ENCODE measurements around the gene CCDC88C. TPM values are rescaled to one million over a fixed set of nuclear protein-coding genes. Genes with fewer than 3 reads are reported as not detected.

Gene CCDC88C
- total RNA-seq, 1 experiment from 2014 or later, result 45.3 TPM

DNA sequence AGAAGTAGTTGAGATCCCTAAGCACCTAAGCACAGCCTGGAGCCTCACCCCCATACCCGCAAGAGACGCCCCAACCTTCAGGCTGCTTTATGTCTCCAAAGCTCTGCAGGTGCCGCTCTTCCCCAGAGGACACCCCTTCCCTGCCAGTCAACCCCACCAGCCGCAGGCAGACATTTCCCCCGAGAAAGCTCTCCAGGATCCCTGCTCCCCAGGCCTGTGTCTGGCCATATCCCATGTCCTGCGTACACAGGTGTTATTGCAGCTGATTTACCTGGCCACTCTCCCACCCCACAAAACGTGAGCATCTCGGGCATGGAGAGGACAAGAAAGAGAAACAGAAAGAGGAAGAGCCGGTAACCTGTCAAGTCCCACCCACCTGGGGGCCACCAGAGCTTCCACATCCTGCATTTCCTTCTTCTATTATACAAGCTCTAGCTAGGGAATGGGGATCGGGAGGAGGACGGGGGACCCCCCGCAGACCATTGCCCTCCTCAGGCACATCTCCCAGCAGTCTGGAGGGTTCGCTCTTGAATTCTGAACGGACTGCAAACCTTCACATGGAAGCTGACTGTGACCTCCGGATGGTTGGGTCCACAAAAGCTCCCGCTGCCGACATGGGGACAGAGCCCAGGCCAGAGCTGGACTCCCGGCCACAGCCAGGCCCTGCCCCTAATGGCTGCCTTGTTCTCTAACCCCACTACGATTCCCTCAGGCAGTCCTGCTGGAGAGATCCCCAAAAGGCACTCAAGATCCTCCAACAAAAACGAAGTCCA is 17.6 kb downstream of the CCDC88C start:
- DNase-seq (ENCODE audit: low spot score), result no peak

DNA sequence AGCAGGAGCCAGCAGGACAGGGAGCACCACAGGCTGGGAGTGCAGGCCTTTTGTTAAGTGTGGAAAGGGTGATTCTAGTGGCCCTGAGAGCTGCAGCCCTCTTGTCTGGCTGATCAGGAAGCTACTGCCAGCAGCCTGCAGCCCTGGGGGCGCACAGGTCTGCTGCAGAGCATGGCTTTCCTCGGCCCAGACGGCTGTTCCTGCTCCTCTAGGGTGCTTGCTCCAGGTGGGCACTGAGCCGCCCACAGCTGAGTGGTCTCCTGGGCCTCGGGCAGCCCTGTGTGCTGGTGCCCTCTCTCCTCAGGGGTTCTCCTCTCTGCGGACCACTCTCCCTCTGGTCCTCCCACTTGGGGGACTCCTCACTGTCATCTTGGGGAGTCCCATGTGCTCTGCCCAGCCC is 18.9 kb downstream of the CCDC88C start:
- DNase-seq (ENCODE audit: low spot score), result no peak

DNA sequence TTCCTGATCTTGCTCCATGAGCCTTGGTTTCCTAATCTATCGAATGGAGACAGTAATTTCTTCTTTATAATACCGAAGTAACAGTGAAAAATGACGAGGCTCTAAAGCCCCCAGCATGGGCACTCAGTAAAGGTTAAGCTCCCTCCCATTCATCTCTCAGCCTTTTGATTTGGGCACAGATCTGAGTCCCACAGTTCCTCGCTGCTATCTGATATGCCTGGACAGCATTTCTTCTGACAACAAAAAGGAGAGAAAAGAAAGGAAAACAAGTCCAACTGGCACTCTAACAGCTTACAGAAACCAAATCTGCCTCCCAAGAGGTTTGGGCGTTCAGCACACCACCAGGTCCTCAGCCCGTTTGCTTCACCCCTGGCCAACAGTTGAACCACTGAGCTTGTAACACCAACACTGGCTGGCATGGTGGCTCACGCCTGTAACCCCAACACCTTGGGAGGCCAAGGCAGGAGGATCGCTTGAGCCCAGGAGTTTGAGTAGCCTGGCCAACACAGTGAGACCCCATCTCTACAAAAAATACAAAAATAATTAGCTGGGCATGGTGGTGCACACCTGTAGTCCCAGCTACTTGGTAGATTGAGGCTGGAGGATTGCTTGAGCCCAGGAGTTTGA is 19.5 kb downstream of the CCDC88C start:
- no peak for DNase-seq (ENCODE audit: low spot score)

DNA sequence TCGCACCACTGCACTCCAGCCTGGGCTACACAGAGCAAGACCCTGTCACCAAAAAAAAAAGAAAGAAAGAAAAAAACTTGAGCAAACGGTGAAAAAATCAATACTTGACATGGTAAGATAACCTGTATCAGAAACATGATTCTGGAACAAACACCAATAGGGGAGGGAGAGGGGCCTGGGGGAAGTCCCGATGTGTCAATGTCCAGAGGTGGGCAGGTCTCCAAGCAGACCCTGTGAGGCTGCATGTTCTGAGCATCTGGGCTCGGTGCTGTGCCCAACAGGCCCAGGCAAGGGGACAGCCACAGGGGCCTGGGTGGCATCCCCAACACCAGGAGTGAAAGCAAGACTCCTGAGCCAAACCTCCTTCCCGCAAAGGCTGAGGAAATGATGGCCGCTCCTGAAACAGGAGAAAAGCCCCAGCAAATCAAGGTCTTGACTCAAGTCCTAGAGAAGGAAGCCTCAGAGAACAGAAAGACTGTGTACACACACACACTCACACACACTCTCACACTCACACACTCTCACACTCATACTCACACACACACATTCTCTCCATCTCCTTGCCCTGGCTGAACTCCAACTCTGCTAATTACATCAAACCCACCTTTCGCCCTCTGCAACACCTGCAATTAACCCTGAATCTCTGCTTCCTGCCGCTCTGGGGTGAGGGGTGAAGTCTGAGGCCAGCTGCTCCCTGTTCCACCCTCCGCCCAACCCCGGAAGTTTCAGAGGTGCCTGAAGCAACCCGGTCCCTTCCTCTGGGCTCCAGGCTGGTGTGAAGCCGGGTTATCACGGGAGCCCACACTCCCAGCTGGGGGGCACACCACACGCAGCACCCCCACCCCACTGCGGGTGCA is 20.4 kb downstream of the CCDC88C start:
- peak; percentile 84 for DNase-seq (ENCODE audit: low spot score)

DNA sequence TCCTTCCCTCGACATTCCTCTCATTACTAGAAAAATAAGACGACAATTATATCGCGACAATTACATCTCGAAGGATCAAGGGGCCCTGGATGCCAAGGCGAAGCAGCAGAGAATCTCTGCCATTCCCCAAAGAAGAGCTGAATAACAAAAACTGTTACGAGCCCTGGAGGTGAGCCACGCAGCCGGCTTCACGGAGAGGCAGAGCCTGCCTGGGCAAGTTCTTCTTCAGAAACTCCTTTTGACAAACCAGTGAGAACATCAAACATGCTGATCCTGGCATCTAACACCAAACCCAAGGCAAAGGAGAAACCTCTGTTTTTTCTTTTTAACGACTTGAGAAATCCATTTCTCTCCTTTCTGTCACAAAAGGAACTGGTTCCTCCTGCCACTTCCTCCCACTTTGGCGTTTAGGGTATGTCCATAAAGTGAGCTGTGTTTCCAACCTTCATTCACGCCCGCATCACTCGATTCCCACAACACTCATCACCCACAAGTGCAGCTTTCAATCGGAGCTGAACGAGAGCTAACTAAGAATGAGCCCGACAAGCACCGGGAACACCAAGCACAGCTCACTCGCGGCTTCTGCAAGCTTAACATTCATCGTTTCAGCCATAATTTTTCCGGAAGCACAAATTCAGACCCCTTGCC is 21.5 kb downstream of the CCDC88C start:
- DNase-seq (ENCODE audit: low spot score), result no peak

DNA sequence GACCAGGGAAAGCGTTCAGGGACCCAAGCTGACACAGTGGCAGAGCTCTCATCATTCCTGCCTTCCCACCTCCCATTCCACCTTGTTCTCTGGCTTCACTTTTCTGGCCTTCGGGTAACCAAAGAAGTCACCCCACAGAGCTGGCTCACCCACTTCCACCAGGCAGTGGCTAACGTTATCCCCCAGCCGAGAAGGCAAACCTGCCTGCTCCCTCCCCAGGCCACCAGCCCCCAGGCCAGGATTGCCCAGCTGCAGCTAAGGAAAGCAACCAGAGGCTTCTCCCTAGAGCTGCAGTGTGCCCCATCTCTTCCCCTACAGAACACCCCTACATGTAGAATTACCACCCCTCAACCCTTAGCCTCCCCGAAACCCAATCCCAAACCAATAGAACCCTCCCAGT is 22.2 kb downstream of the CCDC88C start:
- DNase-seq (ENCODE audit: low spot score), result no peak

DNA sequence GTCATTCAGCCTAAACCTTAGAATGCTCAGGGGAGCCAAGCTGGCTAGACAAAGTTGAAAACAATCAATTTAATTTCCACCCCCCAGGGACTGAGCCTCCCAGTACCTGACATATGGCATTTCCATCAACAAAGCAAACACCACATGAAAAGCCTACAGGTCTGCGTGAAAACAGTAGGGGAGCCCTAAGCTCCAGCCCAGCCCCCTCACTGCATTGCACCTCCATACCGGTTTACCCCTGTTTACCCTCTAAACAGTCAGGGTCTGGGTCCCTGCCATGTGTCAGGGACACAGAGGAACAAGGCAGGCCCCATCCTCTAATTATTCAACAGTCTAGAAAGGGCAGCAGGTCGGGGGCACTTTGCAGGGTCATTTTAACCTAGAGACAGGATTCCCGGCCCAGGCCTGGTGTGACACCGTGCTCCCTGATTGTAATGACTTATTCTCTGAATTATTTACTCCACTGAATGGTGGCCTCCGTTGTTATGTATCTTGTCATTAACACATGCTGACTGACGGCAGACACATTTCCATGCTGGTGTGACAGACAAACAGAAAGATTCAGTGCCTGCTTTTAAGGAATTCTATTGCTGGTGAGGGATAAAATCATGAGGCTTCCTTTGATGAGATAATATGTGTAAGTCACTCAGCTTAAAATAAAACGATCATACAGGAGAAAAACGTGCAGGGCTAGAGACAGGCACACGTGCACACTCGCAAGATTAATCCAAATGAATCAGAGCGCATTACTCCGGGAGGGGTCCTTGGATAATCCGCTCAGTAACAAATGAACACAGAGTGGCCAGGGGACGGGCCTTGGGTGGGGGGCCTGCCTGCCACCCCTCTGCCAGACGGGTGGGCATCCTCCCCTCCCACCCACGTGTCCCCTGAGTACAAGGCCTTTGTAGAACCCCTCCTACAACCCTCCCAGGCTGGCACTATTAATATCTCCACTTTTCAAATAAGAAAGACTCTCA is 23.2 kb downstream of the CCDC88C start:
- no peak for DNase-seq (ENCODE audit: low spot score)

DNA sequence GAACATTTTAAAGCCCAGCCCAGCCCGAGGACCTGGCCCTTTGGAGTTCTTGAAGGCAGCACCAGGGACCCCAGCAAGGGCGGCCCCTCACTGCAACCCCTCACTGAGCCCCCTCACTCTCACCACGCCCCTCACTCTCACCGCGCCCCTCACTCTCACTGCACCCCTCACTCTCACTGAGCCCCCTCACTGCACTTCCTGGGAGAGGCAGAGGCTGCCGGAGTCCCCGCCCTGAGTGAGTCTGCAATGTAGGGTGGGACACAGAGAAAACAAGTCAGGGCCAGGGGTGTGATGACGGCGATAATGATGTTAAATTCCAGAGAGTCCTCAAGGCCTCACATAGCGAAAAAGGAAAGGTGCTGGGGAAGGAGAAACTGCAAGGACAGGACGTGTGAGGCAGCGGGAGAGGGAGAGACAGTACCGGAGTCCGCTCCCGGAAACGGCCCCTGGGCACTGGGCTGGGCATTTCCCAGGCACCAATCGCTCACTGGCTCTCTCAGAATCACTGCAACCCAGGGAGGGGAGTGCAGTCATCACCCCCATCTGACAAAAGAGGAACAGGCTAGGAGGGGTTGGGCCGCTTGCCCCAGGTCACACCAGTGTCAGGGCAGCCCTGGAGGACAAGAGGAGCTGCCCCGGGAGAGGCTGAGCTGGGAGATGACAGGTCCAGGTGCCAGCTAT is 24.9 kb downstream of the CCDC88C start:
- DNase-seq (ENCODE audit: low spot score), result no peak

DNA sequence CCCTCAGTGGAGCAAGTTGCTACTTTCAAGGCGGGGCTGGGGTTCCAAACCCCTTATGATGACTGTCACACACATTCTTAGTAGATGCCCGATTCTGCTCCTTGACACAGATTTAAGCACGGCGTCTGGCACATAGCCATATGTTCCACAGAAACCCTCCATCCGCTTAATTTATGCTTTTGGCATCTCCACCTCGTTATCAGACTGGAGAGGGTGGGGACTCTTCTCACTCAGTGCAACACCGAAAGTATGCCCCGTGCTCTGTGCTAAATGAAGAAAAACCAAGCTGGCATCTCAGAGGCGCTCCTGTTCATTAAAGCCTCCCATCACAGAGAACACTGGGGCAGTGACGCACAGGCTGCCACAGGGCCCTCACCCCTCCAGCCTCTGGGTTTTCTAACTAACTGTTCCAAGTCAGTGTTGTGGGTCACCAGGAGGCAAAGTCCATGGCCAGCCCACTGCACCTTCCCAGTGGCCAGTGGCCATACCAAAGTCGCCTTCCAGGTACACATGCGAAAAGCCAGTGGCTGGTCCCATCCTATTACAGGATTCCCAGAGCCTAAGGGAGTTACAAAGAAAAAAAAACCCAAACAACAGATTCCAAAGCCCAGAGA is 27.3 kb downstream of the CCDC88C start:
- no peak for DNase-seq (ENCODE audit: low spot score)

DNA sequence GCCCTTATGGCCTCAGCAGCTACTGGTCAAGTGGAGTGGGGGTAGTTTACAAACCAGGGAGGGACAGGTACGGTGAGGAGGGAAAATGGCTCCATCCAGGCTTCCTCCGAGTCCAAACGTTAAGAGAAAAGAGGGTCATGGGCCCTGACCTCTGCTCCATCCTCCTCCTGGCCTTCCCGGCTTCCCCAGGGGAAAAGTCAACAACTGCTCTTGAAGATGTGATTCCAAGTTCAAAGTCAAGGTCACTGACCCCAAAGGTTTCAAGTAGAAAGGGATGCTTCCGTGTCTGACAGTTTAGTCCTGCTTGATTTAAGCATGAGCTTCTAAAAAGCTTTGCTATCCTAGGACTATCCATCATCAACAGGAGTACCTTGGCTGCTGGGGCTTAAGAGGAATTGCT is 28.5 kb downstream of the CCDC88C start:
- no peak for DNase-seq (ENCODE audit: low spot score)

DNA sequence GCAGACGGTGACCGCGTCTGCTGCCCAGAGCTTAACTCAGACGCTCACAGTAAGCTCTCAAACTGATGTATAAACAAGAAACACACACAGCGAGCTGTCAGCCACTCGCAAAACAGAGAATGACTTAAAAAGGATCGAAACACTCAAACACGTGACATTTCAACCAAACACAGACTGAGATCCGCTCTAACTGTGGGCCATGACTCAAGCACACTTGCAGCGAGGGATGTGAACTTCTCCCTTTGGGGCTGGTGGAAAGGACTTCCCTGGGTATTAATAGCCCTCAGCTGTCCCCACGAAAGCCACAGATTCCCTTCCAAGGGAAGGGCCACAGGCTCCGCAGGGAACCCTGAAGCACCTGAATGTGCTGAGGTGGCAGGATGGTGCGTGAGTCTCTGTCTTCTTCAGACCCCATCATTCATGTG is 29.1 kb downstream of the CCDC88C start:
- DNase-seq (ENCODE audit: low spot score), result no peak

DNA sequence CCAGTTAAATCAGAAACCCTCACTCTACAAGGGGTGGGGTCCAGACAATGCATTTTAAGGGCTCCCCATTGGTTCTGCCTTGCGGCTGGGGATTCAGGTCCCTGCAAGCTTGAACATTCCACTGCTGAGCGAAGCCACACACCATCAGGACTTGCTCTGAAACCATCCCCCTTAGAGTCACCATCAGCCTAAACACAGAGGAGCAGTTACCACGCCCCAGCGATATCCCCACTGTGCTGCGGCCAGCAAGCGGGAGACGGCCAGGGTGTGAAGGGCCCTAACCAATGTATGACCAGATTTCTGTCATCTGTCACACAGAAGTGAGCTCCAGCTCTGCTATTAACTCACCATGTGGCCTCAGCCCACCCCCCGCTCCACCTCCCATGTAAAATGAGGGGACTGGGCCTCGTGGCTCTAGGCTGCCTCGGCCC is 29.7 kb downstream of the CCDC88C start:
- no peak for DNase-seq (ENCODE audit: low spot score)

DNA sequence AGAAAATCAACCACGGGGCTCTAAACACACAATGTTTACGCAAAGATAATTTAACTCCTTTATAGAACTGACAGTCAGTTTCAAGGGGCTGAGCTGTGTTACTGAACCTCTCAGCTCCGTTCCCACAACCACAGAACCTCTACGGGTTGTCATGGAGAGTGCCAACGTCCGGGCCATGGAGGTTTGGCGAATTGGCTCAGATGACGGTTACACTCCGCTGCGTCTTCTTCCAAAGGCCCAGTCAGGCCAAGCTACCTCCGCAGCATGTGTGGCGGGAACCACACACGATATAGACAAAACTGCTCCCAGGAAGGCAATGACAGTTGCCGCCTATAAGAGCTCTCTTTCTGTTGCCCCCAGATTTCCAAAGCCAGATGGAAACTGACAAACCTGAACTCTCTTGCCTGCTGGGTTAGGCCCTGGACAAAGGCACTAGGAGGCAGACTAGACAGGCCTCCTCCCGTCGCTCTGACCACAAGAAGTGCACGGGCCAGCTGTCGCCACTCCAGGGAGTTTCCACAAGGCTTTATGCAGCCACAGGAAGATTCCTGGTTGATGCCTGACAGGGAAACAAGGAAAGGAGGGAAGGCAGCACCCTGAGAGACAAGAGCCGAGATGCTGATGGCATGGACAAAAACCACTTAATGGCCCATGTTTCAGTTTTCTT is 30.3 kb downstream of the CCDC88C start:
- DNase-seq (ENCODE audit: low spot score), result no peak

DNA sequence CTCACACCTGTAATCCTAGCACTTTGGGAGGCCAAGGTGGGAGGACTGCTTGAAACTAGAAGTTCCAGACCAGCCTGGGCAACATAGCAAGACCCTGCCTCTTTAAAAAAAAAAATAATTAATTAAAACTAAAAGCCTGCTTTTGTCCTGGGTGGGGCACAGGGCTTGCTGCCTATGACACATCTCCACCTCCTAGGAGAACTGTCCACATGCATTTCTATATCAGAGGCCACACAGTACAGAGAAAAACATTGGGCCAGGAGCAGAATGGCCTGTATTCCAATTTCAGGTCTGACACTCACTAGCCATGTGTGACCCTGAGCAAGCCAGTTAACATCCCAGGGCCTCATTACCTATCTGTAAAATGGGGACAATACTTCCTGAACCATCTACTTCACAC is 31.9 kb downstream of the CCDC88C start:
- no peak for DNase-seq (ENCODE audit: low spot score)

DNA sequence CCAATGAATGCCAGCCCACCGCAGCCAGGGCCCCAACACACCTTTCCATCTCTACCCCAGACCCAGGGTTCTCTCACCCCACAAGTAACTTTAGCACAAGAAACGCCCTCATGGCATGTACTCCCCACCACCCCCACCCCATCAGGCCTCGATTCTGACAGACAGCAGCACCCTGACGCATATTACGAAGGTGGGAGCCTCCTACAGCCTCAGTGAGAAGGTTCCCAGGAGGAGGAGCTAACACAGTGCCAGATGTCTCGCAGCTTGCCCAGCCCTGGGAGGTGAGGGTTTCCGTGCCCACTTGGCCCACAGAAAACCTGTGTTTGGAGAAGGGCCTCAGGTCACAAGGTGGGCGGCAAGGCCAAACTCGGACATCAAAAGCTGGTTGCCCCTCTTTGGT is 32.4 kb downstream of the CCDC88C start:
- DNase-seq (ENCODE audit: low spot score), result no peak

DNA sequence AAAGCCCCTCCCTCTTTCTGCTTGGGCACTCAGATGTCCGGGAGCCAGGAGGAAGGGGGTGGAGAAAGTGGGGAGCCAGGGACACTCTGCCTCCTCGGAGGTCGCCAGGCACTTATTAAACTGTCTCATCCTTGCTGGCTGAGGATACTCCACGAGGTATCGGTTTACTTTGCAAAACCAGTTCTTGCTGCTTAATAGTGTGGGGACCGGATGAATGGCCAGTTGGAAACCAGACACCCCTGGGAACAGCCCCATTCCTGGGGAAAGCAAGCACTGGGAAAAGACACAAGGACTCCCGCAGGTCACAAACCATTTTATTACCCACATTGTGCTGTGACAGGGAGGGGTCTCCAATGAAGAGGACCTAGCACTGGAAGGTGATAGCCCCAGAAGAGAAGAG is 34.2 kb downstream of the CCDC88C start:
- DNase-seq (ENCODE audit: low spot score), result no peak

DNA sequence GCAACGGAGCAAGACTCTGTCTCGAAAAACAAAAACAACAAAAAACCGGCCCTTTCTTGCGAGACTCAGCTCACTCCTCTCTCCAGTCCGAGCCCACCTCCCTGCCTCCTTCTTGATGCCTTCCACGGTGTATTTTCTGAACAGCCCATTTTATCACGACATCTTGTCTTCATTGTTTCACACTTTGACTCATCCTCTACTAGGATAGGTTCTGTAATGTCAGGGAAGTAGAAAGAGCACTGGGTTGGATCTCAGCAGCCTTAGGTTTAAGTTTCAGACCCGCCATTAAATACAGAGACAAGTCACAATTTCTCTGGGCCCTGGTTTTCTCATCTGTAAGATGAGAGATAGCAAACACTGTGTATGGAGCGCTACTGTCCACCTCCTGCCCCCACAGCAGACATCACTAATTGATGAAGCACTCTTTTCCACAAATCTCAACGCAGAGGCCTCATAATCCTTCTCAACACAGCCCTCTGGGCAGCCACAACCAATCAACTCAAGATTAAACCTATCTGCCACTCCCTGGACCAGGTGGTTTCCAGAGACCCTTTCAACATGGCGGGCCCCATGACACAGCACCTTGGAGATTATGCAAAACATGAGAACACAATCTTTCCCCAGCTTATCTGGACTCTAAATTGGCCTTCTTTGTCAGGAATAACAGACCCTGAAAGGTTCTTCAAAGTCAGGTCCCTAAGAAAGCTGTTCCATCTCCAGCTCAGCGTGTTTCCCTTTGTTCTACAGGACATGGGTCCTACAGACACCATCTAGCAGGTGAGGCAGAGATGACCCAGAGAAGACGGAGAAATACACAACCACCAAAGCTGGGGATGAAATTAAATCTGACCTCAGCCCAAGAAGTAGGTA is 35.6 kb downstream of the CCDC88C start:
- DNase-seq (ENCODE audit: low spot score), result no peak
